ENCODE data around the gene MYO18A. TPM values are rescaled to one million over a fixed set of nuclear protein-coding genes. Genes with fewer than 3 reads are reported as not detected.

The MYO18A gene
- total RNA-seq, 1 donor = 78.3 TPM

DNA sequence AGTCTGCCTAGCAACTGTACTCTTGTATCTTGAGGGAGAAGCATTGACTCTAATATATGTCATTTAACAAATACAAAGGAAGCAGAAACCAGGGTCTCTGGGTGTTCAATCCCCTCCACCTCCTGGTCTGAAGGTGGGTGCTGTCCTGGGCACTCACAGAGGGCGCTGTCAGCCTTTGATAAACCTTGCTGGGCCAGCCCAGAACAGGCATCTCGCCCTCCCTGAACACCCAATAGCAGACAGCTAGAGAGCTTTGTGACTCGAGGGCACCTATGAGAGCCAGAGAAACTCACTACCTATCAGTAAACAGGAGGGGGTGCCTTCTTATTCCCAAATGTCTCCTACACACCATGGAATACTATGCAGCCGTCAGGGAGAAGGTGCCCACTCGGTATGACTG is 143.6 kb downstream of the MYO18A start:
- DNase-seq (ENCODE audit: low read depth) = no peak
- TF ChIP-seq, protein P1, sequence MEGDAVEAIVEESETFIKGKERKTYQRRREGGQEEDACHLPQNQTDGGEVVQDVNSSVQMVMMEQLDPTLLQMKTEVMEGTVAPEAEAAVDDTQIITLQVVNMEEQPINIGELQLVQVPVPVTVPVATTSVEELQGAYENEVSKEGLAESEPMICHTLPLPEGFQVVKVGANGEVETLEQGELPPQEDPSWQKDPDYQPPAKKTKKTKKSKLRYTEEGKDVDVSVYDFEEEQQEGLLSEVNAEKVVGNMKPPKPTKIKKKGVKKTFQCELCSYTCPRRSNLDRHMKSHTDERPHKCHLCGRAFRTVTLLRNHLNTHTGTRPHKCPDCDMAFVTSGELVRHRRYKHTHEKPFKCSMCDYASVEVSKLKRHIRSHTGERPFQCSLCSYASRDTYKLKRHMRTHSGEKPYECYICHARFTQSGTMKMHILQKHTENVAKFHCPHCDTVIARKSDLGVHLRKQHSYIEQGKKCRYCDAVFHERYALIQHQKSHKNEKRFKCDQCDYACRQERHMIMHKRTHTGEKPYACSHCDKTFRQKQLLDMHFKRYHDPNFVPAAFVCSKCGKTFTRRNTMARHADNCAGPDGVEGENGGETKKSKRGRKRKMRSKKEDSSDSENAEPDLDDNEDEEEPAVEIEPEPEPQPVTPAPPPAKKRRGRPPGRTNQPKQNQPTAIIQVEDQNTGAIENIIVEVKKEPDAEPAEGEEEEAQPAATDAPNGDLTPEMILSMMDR (IDR thresholded peaks at IDR 0.05; ENCODE audit: insufficient read depth, low read length) = no peak
- no peak overlapping the region for H3K4me3 ChIP-seq (ENCODE audit: low read depth, low read length)

DNA sequence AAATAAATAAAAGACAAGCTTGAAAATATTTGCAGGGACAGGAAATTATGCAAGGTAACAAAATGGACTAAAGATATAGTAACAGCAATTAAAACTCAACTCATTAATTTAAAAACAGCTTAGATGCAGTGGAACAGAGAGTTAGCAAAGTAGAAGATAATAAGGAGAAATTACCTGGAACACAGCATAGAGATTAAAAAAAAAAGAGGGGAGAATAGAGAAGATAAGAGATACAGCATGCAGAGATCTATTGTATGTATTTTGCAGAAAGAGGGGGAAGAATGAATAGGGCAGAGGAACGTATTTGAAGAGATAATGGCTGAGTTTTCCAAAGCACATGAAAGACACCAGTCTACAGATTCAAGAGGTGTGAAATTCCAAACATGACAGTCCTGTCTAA is 145.7 kb downstream of the MYO18A start:
- TF ChIP-seq, protein P1 (IDR thresholded peaks at IDR 0.05; ENCODE audit: insufficient read depth, low read length) = no peak
- no peak for DNase-seq (ENCODE audit: low read depth)
- no peak overlapping the region for H3K4me3 ChIP-seq (ENCODE audit: low read depth, low read length)

DNA sequence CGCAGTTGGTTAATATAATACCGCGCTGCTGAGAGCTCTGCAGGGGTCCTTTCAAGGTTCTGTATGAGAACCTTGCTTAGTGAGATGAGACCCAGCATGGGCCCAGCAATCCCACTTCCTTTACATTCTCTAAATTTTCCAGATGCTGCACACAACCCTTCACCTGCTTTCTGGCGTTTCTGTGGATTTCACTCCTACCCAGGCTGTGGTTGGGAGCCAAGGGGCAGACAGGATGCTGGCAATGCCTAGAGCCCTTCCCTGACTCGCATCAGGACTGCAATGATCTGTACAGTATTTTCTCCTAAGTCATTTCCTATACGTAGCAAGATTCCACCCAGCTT is 147.4 kb downstream of the MYO18A start:
- TF ChIP-seq, protein P1 (IDR thresholded peaks at IDR 0.05; ENCODE audit: insufficient read depth, low read length) = no peak
- DNase-seq (ENCODE audit: low read depth) = no peak
- H3K4me3 ChIP-seq (ENCODE audit: low read depth, low read length) = no peak overlapping the region

DNA sequence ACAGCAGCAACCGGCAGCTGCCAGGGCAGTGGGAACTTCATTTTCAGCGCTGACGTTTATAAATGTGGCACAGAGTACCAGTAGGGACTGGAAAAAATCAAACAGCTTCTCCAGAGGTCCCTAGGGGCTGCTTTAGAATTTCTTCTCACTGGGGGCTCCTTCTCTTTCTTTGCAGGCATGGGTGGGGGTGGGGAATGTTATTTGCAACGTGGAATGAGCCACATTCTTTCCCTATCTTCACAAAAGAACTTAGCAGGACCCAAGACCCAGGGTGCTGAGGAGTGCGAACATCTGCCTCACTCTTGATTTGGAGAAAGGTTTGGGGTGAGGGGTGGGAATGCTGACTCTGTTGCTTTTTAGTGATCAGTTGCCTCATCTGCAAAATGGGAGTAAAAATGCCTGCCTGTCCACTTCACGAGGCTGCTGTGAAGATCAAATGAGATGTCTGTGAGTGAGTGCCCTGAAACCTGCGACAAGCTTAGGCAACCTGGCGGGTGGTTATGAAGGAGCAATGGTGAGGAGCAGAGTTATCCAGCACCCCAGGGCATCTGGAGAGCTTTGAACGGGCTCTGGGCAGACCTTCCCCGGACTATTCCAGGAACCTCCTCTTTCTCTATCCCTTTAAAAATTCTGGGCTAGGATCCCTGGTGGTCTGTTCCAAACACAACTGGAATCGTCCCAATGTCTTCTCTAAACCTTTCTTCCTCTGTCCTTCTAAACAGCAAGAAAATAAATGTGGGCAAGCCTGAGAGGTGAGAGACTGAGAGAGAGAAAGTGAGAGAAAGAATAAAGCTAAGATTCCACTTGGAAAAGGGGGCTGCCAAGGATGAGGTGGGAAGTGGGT is 148.0 kb downstream of the MYO18A start:
- no peak overlapping the region for H3K4me3 ChIP-seq (ENCODE audit: low read depth, low read length)
- DNase-seq (ENCODE audit: low read depth) = no peak
- TF ChIP-seq, protein P1 (IDR thresholded peaks at IDR 0.05; ENCODE audit: insufficient read depth, low read length) = no peak

DNA sequence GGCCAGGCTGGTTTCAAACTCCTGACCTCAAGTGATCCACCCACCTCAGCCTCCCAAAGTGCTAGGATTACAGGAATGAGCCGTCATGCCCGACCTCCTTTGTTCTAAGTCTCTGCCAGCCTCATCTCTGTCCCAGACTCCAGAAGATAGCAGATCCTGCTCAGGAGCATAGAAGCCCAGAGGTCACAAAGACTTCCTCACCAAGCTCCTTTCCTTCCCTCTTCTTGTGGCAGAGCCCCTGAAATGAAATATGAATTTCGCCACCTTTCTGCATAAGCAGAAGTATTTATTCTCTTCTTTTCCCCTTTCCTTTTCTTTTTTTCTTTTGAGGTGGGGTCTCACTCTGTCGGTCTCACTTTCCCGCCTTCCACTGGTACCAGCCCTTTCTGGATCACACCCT is 148.7 kb downstream of the MYO18A start:
- TF ChIP-seq, protein P1 (IDR thresholded peaks at IDR 0.05; ENCODE audit: insufficient read depth, low read length) = no peak
- no peak for DNase-seq (ENCODE audit: low read depth)
- no peak overlapping the region for H3K4me3 ChIP-seq (ENCODE audit: low read depth, low read length)

DNA sequence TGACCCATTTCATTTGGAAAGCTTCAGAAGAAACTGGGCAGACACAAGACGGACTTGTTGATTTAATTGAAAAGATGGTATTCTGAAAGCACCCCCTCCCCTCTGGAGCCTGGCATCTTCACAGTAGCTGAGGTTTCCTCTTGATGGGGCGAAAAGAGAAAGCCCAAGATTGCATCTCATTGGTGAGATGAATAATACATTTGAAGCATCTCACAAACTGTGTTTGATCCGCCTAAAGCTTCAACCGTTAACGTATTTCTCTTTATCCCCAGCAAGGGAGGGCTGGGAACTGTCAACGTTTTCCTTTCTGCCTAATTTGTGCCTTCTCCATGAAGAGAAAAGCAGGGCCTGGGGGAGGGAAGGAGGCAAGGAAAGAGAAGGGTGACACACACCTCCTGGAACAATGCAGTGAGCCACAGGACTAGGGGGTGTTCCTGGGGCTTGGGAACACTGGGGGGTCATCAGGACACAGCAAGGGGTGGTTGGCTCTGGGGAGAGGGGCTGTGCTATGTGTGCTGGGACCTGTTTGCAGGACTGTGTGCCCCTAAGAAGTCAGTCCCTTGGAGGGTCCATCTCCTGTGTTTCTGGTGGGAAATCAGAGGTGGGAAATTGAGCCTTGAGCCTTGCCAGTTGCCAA is 155.8 kb downstream of the MYO18A start:
- TF ChIP-seq, protein P1 (IDR thresholded peaks at IDR 0.05; ENCODE audit: insufficient read depth, low read length) = no peak
- no peak for DNase-seq (ENCODE audit: low read depth)
- no peak overlapping the region for H3K4me3 ChIP-seq (ENCODE audit: low read depth, low read length)
